GM18519 (cell line): Measurements from ENCODE around the gene KCNH4.
"Not testable (repeated sequence)": the region's sequence is repeated elsewhere in the genome, so short reads cannot be mapped to it uniquely, and the experiment has no call there.

Experiments used
- ATAC-seq: cut with Tn5 transposase; IDR thresholded peaks from one replicate; pipeline ENCODE4 v1.9.1; 2021; ENCODE audit warnings: mild to moderate bottlenecking, moderate library complexity; ENCODE audit not compliant: unreplicated experiment, low FRiP score

The KCNH4 gene

GRCh38 chr17:42179911-42180410, 981 bp downstream of the KCNH4 start:
- ATAC-seq: no peak

- ATAC-seq: no peak
Measured at GRCh38 chr17:42179335-42179734, 1.6 kb downstream of the KCNH4 start.

- no peak for ATAC-seq
Measured at GRCh38 chr17:42178817-42179216, 2.1 kb downstream of the KCNH4 start.

GRCh38 chr17:42177684-42178083, 3.3 kb downstream of the KCNH4 start:
- ATAC-seq: no peak

GRCh38 chr17:42174126-42174783, 6.7 kb downstream of the KCNH4 start:
- no peak for ATAC-seq

GRCh38 chr17:42171831-42172230, 9.1 kb downstream of the KCNH4 start:
- ATAC-seq: no peak

- ATAC-seq: no peak
Measured at GRCh38 chr17:42169351-42169750, 11.6 kb downstream of the KCNH4 start.

GRCh38 chr17:42167807-42168206, 13.1 kb downstream of the KCNH4 start:
- no peak for ATAC-seq

GRCh38 chr17:42166196-42166763, 14.7 kb downstream of the KCNH4 start:
- no peak for ATAC-seq

GRCh38 chr17:42165751-42166150, 15.2 kb downstream of the KCNH4 start:
- no peak for ATAC-seq

- ATAC-seq: no peak
Measured at GRCh38 chr17:42163696-42164407, 17.1 kb downstream of the KCNH4 start.

GRCh38 chr17:42163113-42163512, 17.8 kb downstream of the KCNH4 start:
- ATAC-seq: no peak

- no peak for ATAC-seq
Measured at GRCh38 chr17:42160531-42160910, 20.4 kb downstream of the KCNH4 start.

GRCh38 chr17:42159796-42160530, 21.0 kb downstream of the KCNH4 start:
- no peak for ATAC-seq

- no peak for ATAC-seq
Measured at GRCh38 chr17:42155614-42156045, 25.3 kb downstream of the KCNH4 start.

GRCh38 chr17:42153919-42154742, 26.8 kb downstream of the KCNH4 start:
- no peak for ATAC-seq

GRCh38 chr17:42146911-42147607, 33.9 kb downstream of the KCNH4 start:
- no peak for ATAC-seq

GRCh38 chr17:42143138-42143537, 37.8 kb downstream of the KCNH4 start:
- ATAC-seq: not testable (repeated sequence)

GRCh38 chr17:42142371-42142896, 38.5 kb downstream of the KCNH4 start:
- ATAC-seq: no peak
